Keratinocyte (primary cell): ENCODE data around the gene SEMA3D. TPM values are rescaled to one million over a fixed set of nuclear protein-coding genes. Genes with fewer than 3 reads are reported as not detected.

ENCODE experiments used
- DNase-seq: peaks from one replicate; pipeline ENCODE4 v3.0.0-alpha.2; 2011; ENCODE audit warnings: low read depth, missing footprints, low spot score
- FAIRE-seq: peaks from 2 replicates; lab custom pipeline; 2011; peaks lifted over from hg19 to GRCh38; lab: Jason Lieb, UNC
- H2AFZ ChIP-seq: 2 replicates; pipeline ENCODE4 v1.6.0; 2012; ENCODE audit warnings: low read length, control low read depth, inconsistent platforms; ENCODE audit not compliant: control insufficient read depth
- H3K27ac ChIP-seq: 2 replicates; pipeline ENCODE4 v1.5.1; 2011; ENCODE audit warnings: low read length; ENCODE audit not compliant: control insufficient read depth, insufficient read depth
- H3K27me3 ChIP-seq: 3 replicates; pipeline ENCODE4 v1.6.0; 2011; ENCODE audit warnings: low read length; ENCODE audit not compliant: control insufficient read depth, insufficient read depth; ENCODE audit errors: extremely low read depth
- H3K36me3 ChIP-seq, 2 experiments: 2 replicates in 1 of 2; 3 replicates in 1 of 2; pipeline ENCODE4 v1.5.1; 2011; ENCODE audit warnings: low read length in 2 of 2, mild to moderate bottlenecking in 1 of 2; ENCODE audit not compliant: control insufficient read depth in 2 of 2, insufficient read depth in 2 of 2; ENCODE audit errors: extremely low read depth in 1 of 2
- H3K4me1 ChIP-seq: 3 replicates; pipeline ENCODE4 v1.5.1; 2011; ENCODE audit warnings: low read length; ENCODE audit not compliant: control insufficient read depth, insufficient read depth; ENCODE audit errors: extremely low read depth
- H3K4me2 ChIP-seq: 3 replicates; pipeline ENCODE4 v1.6.0; 2011; ENCODE audit warnings: low read depth, low read length; ENCODE audit not compliant: control insufficient read depth, insufficient read depth; ENCODE audit errors: extremely low read depth
- H3K4me3 ChIP-seq, 3 experiments: fragments of 200-600 bp in 1 of 3; sonication (generic) in 1 of 3; 2 replicates in 2 of 3; 3 replicates in 1 of 3; pipeline ENCODE4 v1.5.1; 2011 to 2016; ENCODE audit warnings: low read length in 3 of 3, mild to moderate bottlenecking in 3 of 3, control low read depth in 2 of 3, inconsistent platforms in 1 of 3, low read depth in 1 of 3, mixed read lengths in 1 of 3, mixed run types in 1 of 3, moderate library complexity in 1 of 3; ENCODE audit not compliant: control insufficient read depth in 2 of 3, insufficient read depth in 2 of 3; ENCODE audit errors: extremely low read depth in 1 of 3
- H3K79me2 ChIP-seq: 2 replicates; pipeline ENCODE4 v1.6.0; 2012; ENCODE audit warnings: low read length; ENCODE audit not compliant: control insufficient read depth, insufficient read depth
- H3K9ac ChIP-seq: 3 replicates; pipeline ENCODE4 v1.6.0; 2011; ENCODE audit warnings: low read length; ENCODE audit not compliant: control insufficient read depth, insufficient read depth; ENCODE audit errors: extremely low read depth
- H3K9me1 ChIP-seq: 3 replicates; pipeline ENCODE4 v1.6.0; 2011; ENCODE audit warnings: low read length; ENCODE audit not compliant: control insufficient read depth, insufficient read depth; ENCODE audit errors: extremely low read depth
- H3K9me3 ChIP-seq: 2 replicates; pipeline ENCODE4 v1.5.1; 2012; ENCODE audit warnings: low read depth, low read length; ENCODE audit not compliant: control insufficient read depth
- H4K20me1 ChIP-seq: 3 replicates; pipeline ENCODE4 v1.6.0; 2011; ENCODE audit warnings: low read length; ENCODE audit not compliant: control insufficient read depth, insufficient read depth; ENCODE audit errors: extremely low read depth
- EZH2 ChIP-seq: IDR thresholded peaks from one replicate; pipeline ENCODE4 v1.6.1; 2012; ENCODE audit warnings: inconsistent platforms, mild to moderate bottlenecking, low read length, moderate library complexity
- dilution Hi-C: fragments of 300-500 bp; cut with MboI; formaldehyde crosslinking; loops from one replicate; pipeline ENCODE4 v1.7.0; 2020; ENCODE audit warnings: low sequenced_read_pairs; ENCODE audit not compliant: extremely low pct_ligation_motif_present
- polyA plus RNA-seq, 5 experiments: library from polyadenylated mRNA; depleted of rRNA in 3 of 5; stranded (reverse) in 3 of 5; stranded (forward) in 1 of 5; unstranded in 1 of 5; fragments of >200 nt; gene quantifications; 1 replicate in 1 of 5; 2 replicates in 3 of 5; 3 replicates in 1 of 5; pipeline versions ENCODE4 v1.2.1 to v1.2.3, GENCODE V29; 2011 to 2012; ENCODE audit warnings: missing spikeins in 2 of 5, low read depth in 1 of 5, low replicate concordance in 1 of 5
- TF ChIP-seq, protein P1 (sequence below), 3 experiments: IDR thresholded peaks in 1 of 3; conservative IDR thresholded peaks in 1 of 3; optimal IDR thresholded peaks in 1 of 3; 2 replicates in 2 of 3; 3 replicates in 1 of 3; pipeline versions ENCODE3 to v1.5.1; 2011; ENCODE audit warnings: low read length in 3 of 3, mild to moderate bottlenecking in 3 of 3, moderate library complexity in 2 of 3, control low read depth in 1 of 3, inconsistent platforms in 1 of 3; ENCODE audit not compliant: insufficient read depth in 2 of 3; ENCODE audit errors: extremely low read depth in 1 of 3

The SEMA3D gene
- polyA plus RNA-seq, 1 donor (not counting 4 experiments of a cell fraction or from before 2014, with no cell fraction given) = 5.2 TPM

- no peak for FAIRE-seq
- dilution Hi-C loops = no loop called here
- H3K79me2 ChIP-seq = no peaks in the 10 kb centered on the region
Observed at GRCh38 chr7:84975586-84976185, 211.2 kb downstream of the SEMA3D start.

DNA sequence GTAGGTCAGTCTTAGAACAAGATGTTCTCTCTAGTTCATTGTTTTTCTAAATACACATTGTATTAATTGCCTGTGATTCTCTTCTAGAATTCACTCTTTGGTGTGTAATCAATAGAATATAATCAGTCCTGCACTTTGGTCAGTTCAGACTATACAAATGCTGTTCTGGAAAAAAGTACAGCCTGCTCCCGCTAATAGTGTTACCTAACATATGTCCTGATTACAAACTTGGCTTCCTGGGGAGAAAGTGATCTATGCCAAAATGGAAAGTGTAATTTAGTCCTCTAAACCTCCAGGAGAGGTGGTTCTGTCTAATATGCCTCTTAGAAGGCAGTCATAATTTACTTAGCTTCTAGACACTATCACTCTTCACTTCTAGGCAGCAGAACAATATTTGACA lies 215.5 kb downstream of the SEMA3D start:
- H3K79me2 ChIP-seq = no peaks in the 10 kb centered on the region
- FAIRE-seq = no peak
- no peaks in the 10 kb centered on the region for H3K36me3 ChIP-seq
- no peaks in the 10 kb centered on the region for H3K27me3 ChIP-seq
- H3K4me2 ChIP-seq = no peak overlapping the region
- no peak overlapping the region for H3K27ac ChIP-seq
- no peak overlapping the region for H3K9ac ChIP-seq
- TF ChIP-seq, protein P1, sequence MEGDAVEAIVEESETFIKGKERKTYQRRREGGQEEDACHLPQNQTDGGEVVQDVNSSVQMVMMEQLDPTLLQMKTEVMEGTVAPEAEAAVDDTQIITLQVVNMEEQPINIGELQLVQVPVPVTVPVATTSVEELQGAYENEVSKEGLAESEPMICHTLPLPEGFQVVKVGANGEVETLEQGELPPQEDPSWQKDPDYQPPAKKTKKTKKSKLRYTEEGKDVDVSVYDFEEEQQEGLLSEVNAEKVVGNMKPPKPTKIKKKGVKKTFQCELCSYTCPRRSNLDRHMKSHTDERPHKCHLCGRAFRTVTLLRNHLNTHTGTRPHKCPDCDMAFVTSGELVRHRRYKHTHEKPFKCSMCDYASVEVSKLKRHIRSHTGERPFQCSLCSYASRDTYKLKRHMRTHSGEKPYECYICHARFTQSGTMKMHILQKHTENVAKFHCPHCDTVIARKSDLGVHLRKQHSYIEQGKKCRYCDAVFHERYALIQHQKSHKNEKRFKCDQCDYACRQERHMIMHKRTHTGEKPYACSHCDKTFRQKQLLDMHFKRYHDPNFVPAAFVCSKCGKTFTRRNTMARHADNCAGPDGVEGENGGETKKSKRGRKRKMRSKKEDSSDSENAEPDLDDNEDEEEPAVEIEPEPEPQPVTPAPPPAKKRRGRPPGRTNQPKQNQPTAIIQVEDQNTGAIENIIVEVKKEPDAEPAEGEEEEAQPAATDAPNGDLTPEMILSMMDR (optimal IDR thresholded peaks at IDR 0.05 in 1 of 3, IDR thresholded peaks at IDR 0.05 in 1 of 3, conservative IDR thresholded peaks at IDR 0.05 in 1 of 3; ENCODE audit: extremely low read depth in 1 of 3, insufficient read depth in 2 of 3, low read length in 3 of 3) = no peak
- TF ChIP-seq EZH2 = no peak
- H3K9me3 ChIP-seq = no peaks in the 10 kb centered on the region
- H3K4me1 ChIP-seq = no peaks in the 10 kb centered on the region
- H3K4me3 ChIP-seq = no peak overlapping the region
- dilution Hi-C loops = no loop called here
- H3K9me1 ChIP-seq = no peaks in the 10 kb centered on the region
- no peak for DNase-seq
- no peak overlapping the region for H2AFZ ChIP-seq
- H4K20me1 ChIP-seq = no peaks in the 10 kb centered on the region

More at GRCh38 chr7:84975586-84976185, 211.2 kb downstream of the SEMA3D start:
- Histone ChIP-seq H4K20me1 (no peaks in the 10 kb centered on the region), H3K4me1 (no peaks in the 10 kb centered on the region), H3K9ac (no peak overlapping the region), H3K27ac (no peak overlapping the region), H3K27me3 (no peaks in the 10 kb centered on the region), H3K4me2 (no peak overlapping the region), H3K9me1 (no peaks in the 10 kb centered on the region), H3K4me3 (no peak overlapping the region), H2AFZ (no peak overlapping the region), H3K36me3 (no peaks in the 10 kb centered on the region), H3K9me3 (no peaks in the 10 kb centered on the region)
- no peak for DNase-seq
- TF ChIP-seq, protein P1 (optimal IDR thresholded peaks at IDR 0.05 in 1 of 3, IDR thresholded peaks at IDR 0.05 in 1 of 3, conservative IDR thresholded peaks at IDR 0.05 in 1 of 3; ENCODE audit: extremely low read depth in 1 of 3, insufficient read depth in 2 of 3, low read length in 3 of 3) = no peak
- TF ChIP-seq EZH2 = no peak
